GM12878 (cell line): ENCODE measurements around the gene ITIH5. TPM values are rescaled to one million over a fixed set of nuclear protein-coding genes. Genes with fewer than 3 reads are reported as not detected.

ENCODE experiments used
- ATF3 ChIP-seq: IDR thresholded peaks from 2 replicates; pipeline ENCODE4 v1.6.1; 2011; ENCODE audit warnings: low read depth, mild to moderate bottlenecking, low read length, moderate library complexity, borderline replicate concordance; ENCODE audit errors: extremely low read depth
- CREB1 ChIP-seq: IDR thresholded peaks from 2 replicates; pipeline ENCODE4 v1.6.1; 2012; ENCODE audit warnings: low read depth, mild to moderate bottlenecking, inconsistent platforms
- DPF2 ChIP-seq: fragments of 450-650 bp; IDR thresholded peaks from 2 replicates; pipeline ENCODE4 v1.6.1; 2017; ENCODE audit warnings: mild to moderate bottlenecking
- EP300 ChIP-seq, 2 experiments: fragments of 150-350 bp in 1 of 2; IDR thresholded peaks; 2 replicates each; pipeline ENCODE4 v1.6.1; 2011 to 2012; ENCODE audit warnings: low read depth in 2 of 2, low read length in 2 of 2, borderline replicate concordance in 1 of 2, improper control_type of control experiment in 1 of 2, inconsistent platforms in 1 of 2; ENCODE audit not compliant: control insufficient read depth in 1 of 2
- ESRRA ChIP-seq: IDR thresholded peaks from 2 replicates; pipeline ENCODE4 v1.6.1; 2012; ENCODE audit warnings: mild to moderate bottlenecking, low read length, improper control_type of control experiment
- JUNB ChIP-seq: IDR thresholded peaks from 2 replicates; pipeline ENCODE4 v1.6.1; 2016; ENCODE audit warnings: antibody characterized with exemption, mild to moderate bottlenecking
- NBN ChIP-seq: fragments of 450-650 bp; IDR thresholded peaks from 2 replicates; pipeline ENCODE4 v1.6.1; 2016
- RAD21 ChIP-seq: IDR thresholded peaks from 2 replicates; pipeline ENCODE4 v1.6.1; 2011; ENCODE audit warnings: mild to moderate bottlenecking, low read depth, low read length, moderate library complexity; ENCODE audit not compliant: insufficient read depth
- RAD51 ChIP-seq: fragments of 450-650 bp; IDR thresholded peaks from 2 replicates; pipeline ENCODE4 v1.6.1; 2016; ENCODE audit warnings: moderate library complexity, mild to moderate bottlenecking, inconsistent platforms
- RB1 ChIP-seq: fragments of 450-650 bp; formaldehyde crosslinking; IDR thresholded peaks from 2 replicates; pipeline ENCODE4 v1.6.1; 2017; ENCODE audit warnings: mild to moderate bottlenecking, borderline replicate concordance
- RELB ChIP-seq: fragments of 450-650 bp; IDR thresholded peaks from 2 replicates; pipeline ENCODE4 v1.6.1; 2017; ENCODE audit warnings: low read depth, mild to moderate bottlenecking, moderate library complexity
- SMC3 ChIP-seq: IDR thresholded peaks from 2 replicates; pipeline ENCODE4 v1.6.1; 2011; ENCODE audit warnings: low read length, improper control_type of control experiment, borderline replicate concordance
- SREBF1 ChIP-seq: IDR thresholded peaks from 2 replicates; pipeline ENCODE4 v1.6.1; 2012; ENCODE audit warnings: mild to moderate bottlenecking, low read length
- YY1 ChIP-seq: IDR thresholded peaks from 2 replicates; pipeline ENCODE4 v1.6.1; 2011; ENCODE audit warnings: low read depth, mild to moderate bottlenecking, low read length
- ZNF24 ChIP-seq: fragments of 450-650 bp; IDR thresholded peaks from 2 replicates; pipeline ENCODE4 v1.6.1; 2017; ENCODE audit warnings: antibody characterized with exemption, mild to moderate bottlenecking
- polyA plus RNA-seq, 11 experiments: library from polyadenylated mRNA; depleted of rRNA in 4 of 11; unstranded in 6 of 11; stranded (reverse) in 5 of 11; fragments of >200 nt; fragmentation: Nextera tagmentation in 4 of 11; fragmentation: Illumina TruSeq in 1 of 11; extraction: Ambion mirVana in 4 of 11; extraction: Trizol in 1 of 11; gene quantifications; 1 replicate in 1 of 11; 2 replicates in 10 of 11; pipeline versions ENCODE4 v1.2.1 to v1.2.3, GENCODE V29; 2011 to 2016; ENCODE audit warnings: inconsistent platforms in 2 of 11, missing spikeins in 2 of 11, low read depth in 1 of 11
- total RNA-seq, 4 experiments: library from RNA; depleted of rRNA in 3 of 4; stranded (reverse); fragments of >200 nt in 3 of 4; fragmentation: Illumina TruSeq in 1 of 4; extraction: Trizol in 1 of 4; gene quantifications; 2 replicates each; pipeline versions ENCODE4 v1.2.1 to v1.2.3, GENCODE V29; 2013 to 2021
- TF ChIP-seq, protein P1 (sequence below): fragments of 450-650 bp; IDR thresholded peaks from 2 replicates; pipeline ENCODE4 v1.6.1; 2016; ENCODE audit warnings: mild to moderate bottlenecking
- TF ChIP-seq, protein P2 (sequence below): IDR thresholded peaks from 2 replicates; pipeline ENCODE4 v1.6.1; 2011; ENCODE audit warnings: mild to moderate bottlenecking, low read depth, low read length, moderate library complexity; ENCODE audit not compliant: insufficient replicate concordance

ITIH5 gene
- total and polyA plus RNA-seq, 10 of the 15 experiments (the other 5 are each of a cell fraction or from before 2014, with no cell fraction given): 0.14 to 0.43 (median 0.21) TPM; not detected in 7

GRCh38 chr10:7525314-7526016 is 141.3 kb downstream of the ITIH5 start (continued):
- TF ChIP-seq RELB (0 out of 2 replicates have a peak, but pooled peaks have one; percentile 17), ESRRA (no peak), NBN (0 out of 2 replicates have a peak, but pooled peaks have one; percentile 56), DPF2 (0 out of 2 replicates have a peak, but pooled peaks have one; percentile 59), RAD51 (peak; percentile 81), YY1 (peak; percentile 71), RB1 (0 out of 2 replicates have a peak, but pooled peaks have one; percentile 68), ZNF24 (peak; percentile 41; the same call in 1 of the 2 replicates), ATF3 (no peak), SMC3 (peak; percentile 89), CREB1 (peak; percentile 71), SREBF1 (no peak), RAD21 (peak; percentile 95), EP300 (IDR thresholded peaks at IDR 0.05; ENCODE audit: borderline replicate concordance in 1 of 2, control insufficient read depth in 1 of 2, low read depth in 2 of 2, low read length in 2 of 2) (0 out of 4 replicates have a peak, but pooled peaks of 1 of the 2 experiments have one; percentile 5), JUNB (0 out of 2 replicates have a peak, but pooled peaks have one; percentile 15)
- TF ChIP-seq, protein P1, sequence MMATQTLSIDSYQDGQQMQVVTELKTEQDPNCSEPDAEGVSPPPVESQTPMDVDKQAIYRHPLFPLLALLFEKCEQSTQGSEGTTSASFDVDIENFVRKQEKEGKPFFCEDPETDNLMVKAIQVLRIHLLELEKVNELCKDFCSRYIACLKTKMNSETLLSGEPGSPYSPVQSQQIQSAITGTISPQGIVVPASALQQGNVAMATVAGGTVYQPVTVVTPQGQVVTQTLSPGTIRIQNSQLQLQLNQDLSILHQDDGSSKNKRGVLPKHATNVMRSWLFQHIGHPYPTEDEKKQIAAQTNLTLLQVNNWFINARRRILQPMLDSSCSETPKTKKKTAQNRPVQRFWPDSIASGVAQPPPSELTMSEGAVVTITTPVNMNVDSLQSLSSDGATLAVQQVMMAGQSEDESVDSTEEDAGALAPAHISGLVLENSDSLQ: peak; percentile 96
- TF ChIP-seq, protein P2, sequence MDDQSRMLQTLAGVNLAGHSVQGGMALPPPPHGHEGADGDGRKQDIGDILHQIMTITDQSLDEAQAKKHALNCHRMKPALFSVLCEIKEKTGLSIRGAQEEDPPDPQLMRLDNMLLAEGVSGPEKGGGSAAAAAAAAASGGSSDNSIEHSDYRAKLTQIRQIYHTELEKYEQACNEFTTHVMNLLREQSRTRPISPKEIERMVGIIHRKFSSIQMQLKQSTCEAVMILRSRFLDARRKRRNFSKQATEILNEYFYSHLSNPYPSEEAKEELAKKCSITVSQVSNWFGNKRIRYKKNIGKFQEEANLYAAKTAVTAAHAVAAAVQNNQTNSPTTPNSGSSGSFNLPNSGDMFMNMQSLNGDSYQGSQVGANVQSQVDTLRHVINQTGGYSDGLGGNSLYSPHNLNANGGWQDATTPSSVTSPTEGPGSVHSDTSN: peak; percentile 66
